ENCODE measurements around the gene MYO5C.

DNA sequence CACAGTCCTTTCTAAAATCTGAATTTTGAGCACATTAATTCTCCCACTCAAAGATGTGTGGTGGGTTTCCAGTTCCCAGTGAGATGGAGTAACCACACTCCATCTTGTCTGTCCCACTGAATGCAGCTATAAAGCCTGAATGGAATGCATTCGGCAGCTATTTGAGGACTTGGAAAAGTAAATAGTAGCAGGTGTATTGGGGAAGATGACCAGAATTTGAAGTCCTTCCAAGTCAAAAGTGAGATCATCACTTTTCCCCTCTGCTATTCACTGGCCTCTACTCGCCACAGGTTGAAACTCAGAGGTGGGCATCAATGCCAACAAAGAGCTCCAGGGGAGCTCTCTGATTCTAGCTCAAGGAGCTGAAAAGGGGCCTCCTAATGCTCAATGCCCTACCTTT is 96.3 kb downstream of the MYO5C start:
- TF ChIP-seq, protein P1, sequence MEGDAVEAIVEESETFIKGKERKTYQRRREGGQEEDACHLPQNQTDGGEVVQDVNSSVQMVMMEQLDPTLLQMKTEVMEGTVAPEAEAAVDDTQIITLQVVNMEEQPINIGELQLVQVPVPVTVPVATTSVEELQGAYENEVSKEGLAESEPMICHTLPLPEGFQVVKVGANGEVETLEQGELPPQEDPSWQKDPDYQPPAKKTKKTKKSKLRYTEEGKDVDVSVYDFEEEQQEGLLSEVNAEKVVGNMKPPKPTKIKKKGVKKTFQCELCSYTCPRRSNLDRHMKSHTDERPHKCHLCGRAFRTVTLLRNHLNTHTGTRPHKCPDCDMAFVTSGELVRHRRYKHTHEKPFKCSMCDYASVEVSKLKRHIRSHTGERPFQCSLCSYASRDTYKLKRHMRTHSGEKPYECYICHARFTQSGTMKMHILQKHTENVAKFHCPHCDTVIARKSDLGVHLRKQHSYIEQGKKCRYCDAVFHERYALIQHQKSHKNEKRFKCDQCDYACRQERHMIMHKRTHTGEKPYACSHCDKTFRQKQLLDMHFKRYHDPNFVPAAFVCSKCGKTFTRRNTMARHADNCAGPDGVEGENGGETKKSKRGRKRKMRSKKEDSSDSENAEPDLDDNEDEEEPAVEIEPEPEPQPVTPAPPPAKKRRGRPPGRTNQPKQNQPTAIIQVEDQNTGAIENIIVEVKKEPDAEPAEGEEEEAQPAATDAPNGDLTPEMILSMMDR (IDR thresholded peaks at IDR 0.05 in 4 of 5, conservative IDR thresholded peaks at IDR 0.05 in 1 of 5) = no peak
- TF ChIP-seq POLR2A (IDR thresholded peaks at IDR 0.05) = no peak

Data from gastrocnemius medialis (tissue), 4 donors.